Cerebellar cortex (tissue), 1 donor: ENCODE results near the gene EXOC6B.
"Not testable (repeated sequence)": the region's sequence is repeated elsewhere in the genome, so short reads cannot be mapped to it uniquely, and the experiment has no call there.

Source experiments
- DNase-seq: peaks from one replicate; pipeline ENCODE4 v3.0.0-alpha.2; 2015; ENCODE audit warnings: low spot score

EXOC6B gene

GRCh38 chr2:72427022-72427861 lies 398.6 kb downstream of the EXOC6B start:
- no peak for DNase-seq

GRCh38 chr2:72425996-72426395 lies 399.8 kb downstream of the EXOC6B start:
- no peak for DNase-seq

GRCh38 chr2:72423756-72424155 lies 402.1 kb downstream of the EXOC6B start:
- DNase-seq: no peak

- DNase-seq: not testable (repeated sequence)
Observed at GRCh38 chr2:72421771-72422379, 404.0 kb downstream of the EXOC6B start.

GRCh38 chr2:72415781-72416475 lies 409.9 kb downstream of the EXOC6B start:
- DNase-seq: no peak

GRCh38 chr2:72415241-72415661 lies 410.6 kb downstream of the EXOC6B start:
- no peak for DNase-seq

GRCh38 chr2:72414137-72414760 lies 411.6 kb downstream of the EXOC6B start:
- DNase-seq: peak; percentile 5

- DNase-seq: no peak
Observed at GRCh38 chr2:72413716-72414115, 412.1 kb downstream of the EXOC6B start.

- DNase-seq: no peak
Observed at GRCh38 chr2:72412214-72412613, 413.6 kb downstream of the EXOC6B start.

- DNase-seq: no peak
Observed at GRCh38 chr2:72399879-72400278, 426.0 kb downstream of the EXOC6B start.

- DNase-seq: no peak
Observed at GRCh38 chr2:72395096-72395495, 430.7 kb downstream of the EXOC6B start.

GRCh38 chr2:72394541-72395070 lies 431.2 kb downstream of the EXOC6B start:
- no peak for DNase-seq

GRCh38 chr2:72389447-72389846 lies 436.4 kb downstream of the EXOC6B start:
- DNase-seq: no peak

GRCh38 chr2:72388263-72388662 lies 437.6 kb downstream of the EXOC6B start:
- no peak for DNase-seq

- no peak for DNase-seq
Observed at GRCh38 chr2:72386288-72386687, 439.5 kb downstream of the EXOC6B start.

GRCh38 chr2:72378753-72379348 lies 447.0 kb downstream of the EXOC6B start:
- DNase-seq: no peak

- DNase-seq: peak; percentile 1
Observed at GRCh38 chr2:72367530-72368225, 458.2 kb downstream of the EXOC6B start.

- DNase-seq: no peak
Observed at GRCh38 chr2:72363406-72363805, 462.4 kb downstream of the EXOC6B start.

GRCh38 chr2:72362733-72363132 lies 463.1 kb downstream of the EXOC6B start:
- DNase-seq: no peak

GRCh38 chr2:72361521-72361920 lies 464.3 kb downstream of the EXOC6B start:
- no peak for DNase-seq

- no peak for DNase-seq
Observed at GRCh38 chr2:72361042-72361441, 464.8 kb downstream of the EXOC6B start.
